ENCODE measurements around the gene ANGPT4. TPM values are rescaled to one million over a fixed set of nuclear protein-coding genes. Genes with fewer than 3 reads are reported as not detected.
A peak's percentile ranks its signal among the peaks of the same experiment; 100 is the strongest.

Gene ANGPT4
- total RNA-seq, 4 donors from 2014 or later: 0.56 to 2.1 (median 0.71) TPM

GRCh38 chr20:848193-848592, 67.9 kb downstream of the ANGPT4 start:
- Histone ChIP-seq H3K9me3 (no peaks in the 10 kb centered on the region), H3K27ac (no peak overlapping the region), H3K36me3 (no peaks in the 10 kb centered on the region), H3K4me1 (peaks cover 46% of the 10 kb centered on the region), H3K27me3 (no peaks in the 10 kb centered on the region), H3K4me3 (no peak overlapping the region)
- no peak for TF ChIP-seq POLR2AphosphoS5 (IDR thresholded peaks at IDR 0.05)
- no peak for TF ChIP-seq POLR2A (IDR thresholded peaks at IDR 0.05)
- TF ChIP-seq EP300 (IDR thresholded peaks at IDR 0.05): no peak
- no peak for TF ChIP-seq CTCF (IDR thresholded peaks at IDR 0.05)
- WGBS: 89% methylated on average over 3 of the region's 5 CpGs
- DNase-seq (ENCODE audit: low spot score in 2 of 2): no peak

GRCh38 chr20:846894-847278, 69.2 kb downstream of the ANGPT4 start:
- TF ChIP-seq EP300 (IDR thresholded peaks at IDR 0.05) (no peak), POLR2AphosphoS5 (IDR thresholded peaks at IDR 0.05) (no peak), POLR2A (IDR thresholded peaks at IDR 0.05) (no peak), CTCF (IDR thresholded peaks at IDR 0.05) (no peak)

DNA sequence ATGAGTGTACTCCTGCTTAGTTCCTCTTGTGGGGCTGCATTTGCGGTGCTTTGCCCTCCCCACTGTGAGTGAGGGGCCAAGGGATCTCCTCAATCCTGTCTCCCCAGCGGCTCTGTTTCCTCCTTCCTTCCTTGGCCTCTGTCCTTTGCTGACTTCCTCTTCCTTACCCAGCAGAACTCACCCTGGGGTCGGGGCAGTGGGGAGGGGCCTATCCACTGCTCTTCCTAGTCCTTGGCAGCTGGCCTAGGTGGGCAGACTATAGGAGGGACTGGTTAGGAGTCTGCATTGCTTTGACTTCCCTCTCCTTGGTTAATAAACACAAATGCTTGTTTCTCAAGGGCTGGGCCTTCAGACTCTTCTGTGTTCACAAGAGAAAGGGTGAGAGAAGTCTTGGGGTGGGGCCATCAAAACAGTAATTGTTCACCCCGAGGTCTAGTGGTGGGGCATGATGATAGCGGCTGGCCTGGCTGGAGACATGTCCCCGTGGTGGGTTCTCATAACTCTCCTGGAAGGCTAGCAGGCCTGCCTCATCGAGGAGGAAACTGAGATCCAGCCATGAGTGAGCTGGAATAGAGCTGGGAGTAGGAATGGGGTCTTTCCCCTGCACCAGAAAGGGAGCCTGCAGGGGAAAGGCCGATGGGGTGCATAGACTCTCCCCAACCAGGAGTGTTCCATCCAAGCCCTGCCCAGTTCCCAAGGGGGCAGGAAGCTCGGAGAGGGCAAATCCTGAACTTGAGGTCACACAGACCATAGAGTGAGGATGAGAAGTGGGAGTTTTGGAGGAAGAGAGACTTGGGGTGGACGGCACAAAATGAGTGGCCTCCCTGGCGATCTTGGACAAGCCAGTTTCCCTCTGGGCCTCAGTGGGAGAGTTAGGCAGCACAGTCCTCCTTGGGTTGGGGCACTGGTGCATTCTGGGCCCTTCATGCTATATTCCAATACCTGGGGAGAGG, 69.9 kb downstream of the ANGPT4 start:
- TF ChIP-seq POLR2AphosphoS5 (IDR thresholded peaks at IDR 0.05) (no peak), EP300 (IDR thresholded peaks at IDR 0.05) (no peak), POLR2A (IDR thresholded peaks at IDR 0.05) (no peak), CTCF (IDR thresholded peaks at IDR 0.05) (no peak)
- WGBS: 53% methylated on average over 10 of the region's 11 CpGs
- no peak overlapping the region for H3K27ac ChIP-seq
- peaks cover 5% of the 10 kb centered on the region for H3K27me3 ChIP-seq
- no peaks in the 10 kb centered on the region for H3K36me3 ChIP-seq
- H3K9me3 ChIP-seq: no peaks in the 10 kb centered on the region
- peak overlapping the region; percentile 54 for H3K4me3 ChIP-seq
- peaks cover 64% of the 10 kb centered on the region for H3K4me1 ChIP-seq
- no peak for DNase-seq (ENCODE audit: low spot score in 2 of 2)

More at GRCh38 chr20:846894-847278, 69.2 kb downstream of the ANGPT4 start:
- Histone ChIP-seq H3K4me3 (peak overlapping the region; percentile 54), H3K4me1 (peaks cover 58% of the 10 kb centered on the region), H3K27ac (no peak overlapping the region), H3K36me3 (no peaks in the 10 kb centered on the region), H3K9me3 (no peaks in the 10 kb centered on the region), H3K27me3 (no peaks in the 10 kb centered on the region)
- WGBS: 74% methylated on average over 6 of the region's 7 CpGs
- DNase-seq (ENCODE audit: low spot score in 2 of 2): no peak

DNA sequence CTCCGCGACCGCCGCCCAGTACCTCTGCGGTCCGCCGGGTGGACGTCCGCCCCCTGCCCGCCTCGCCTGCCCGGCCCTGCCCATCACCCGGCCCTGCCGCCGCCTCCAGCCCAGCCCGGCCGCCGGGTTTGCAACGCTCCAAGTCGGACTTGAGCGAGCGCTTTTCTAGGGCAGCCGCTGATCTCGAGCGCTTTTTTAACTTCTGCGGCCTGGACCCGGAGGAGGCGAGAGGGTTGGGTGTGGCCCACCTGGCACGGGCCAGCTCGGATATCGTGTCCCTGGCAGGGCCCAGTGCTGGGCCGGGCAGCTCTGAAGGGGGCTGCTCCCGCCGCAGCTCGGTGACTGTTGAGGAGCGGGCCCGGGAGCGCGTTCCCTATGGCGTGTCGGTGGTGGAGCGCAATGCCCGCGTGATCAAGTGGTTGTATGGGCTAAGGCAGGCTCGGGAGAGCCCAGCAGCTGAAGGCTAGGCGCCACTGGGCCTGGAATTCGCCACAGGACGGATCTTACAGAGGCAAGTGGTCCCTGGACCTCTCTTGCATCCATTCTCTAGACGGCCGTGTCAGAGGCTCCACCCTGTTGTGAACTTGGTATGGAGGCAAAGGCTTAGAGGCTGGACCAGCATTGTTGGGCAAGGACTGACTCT, 70.8 kb downstream of the ANGPT4 start:
- TF ChIP-seq EP300 (IDR thresholded peaks at IDR 0.05) (no peak), POLR2AphosphoS5 (IDR thresholded peaks at IDR 0.05) (no peak), POLR2A (IDR thresholded peaks at IDR 0.05) (no peak), CTCF (IDR thresholded peaks at IDR 0.05) (no peak)
- H3K27me3 ChIP-seq: peaks cover 10% of the 10 kb centered on the region
- peaks cover 72% of the 10 kb centered on the region for H3K4me1 ChIP-seq
- H3K36me3 ChIP-seq: no peaks in the 10 kb centered on the region
- DNase-seq (ENCODE audit: low spot score in 2 of 2): no peak
- no peaks in the 10 kb centered on the region for H3K9me3 ChIP-seq
- H3K27ac ChIP-seq: peak overlapping the region; percentile 65
- peak overlapping the region; percentile 54 for H3K4me3 ChIP-seq
- WGBS: 64% methylated on average over 37 of the region's 50 CpGs

All from suprapubic skin (tissue), 4 donors.